ENCODE results near the gene ARHGAP40. TPM values are rescaled to one million over a fixed set of nuclear protein-coding genes. Genes with fewer than 3 reads are reported as not detected.

The ARHGAP40 gene
- total and polyA plus RNA-seq, 3 experiments from 2014 or later: not detected

DNA sequence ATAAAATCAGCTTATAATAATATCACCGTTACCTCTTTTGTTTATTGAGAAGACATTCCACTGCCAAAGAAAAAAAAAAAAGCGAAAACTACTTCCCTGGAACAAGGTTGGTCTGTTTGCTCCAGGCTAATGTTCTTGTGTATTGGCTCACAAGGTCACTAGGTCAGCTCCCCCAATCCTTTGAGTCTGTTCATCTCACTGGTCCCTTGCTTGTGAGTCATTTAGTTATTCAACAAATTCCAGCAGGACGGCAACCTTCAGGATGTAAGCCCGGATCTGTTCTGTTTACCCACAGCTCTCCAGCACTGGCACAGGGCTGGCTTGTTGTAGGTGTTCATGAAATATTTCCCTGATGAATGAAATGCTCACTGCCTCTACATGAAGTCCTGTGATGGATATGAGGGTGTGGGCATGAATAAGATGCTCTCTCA is 3.3 kb downstream of the ARHGAP40 start:
- Mint-ChIP-seq H3K27ac (peak overlapping the region in 1 of 8 donors; percentile 49), H3K4me1 (peaks cover 6 to 13% (median 7%) of the 10 kb centered on the region in 3 donors), H3K9me3 (peaks cover 0 to 3% (median 0%) of the 10 kb centered on the region in 5 donors), H3K36me3 (no peaks in the 10 kb centered on the region), H3K4me3 (no peak overlapping the region), H3K27me3 (peaks cover 45 to 75% of the 10 kb centered on the region in 2 donors)
- DNase-seq: no peak
- ChIA-PET CTCF (no interaction called here), POLR2A (no interaction called here)
- no peak overlapping the region for H3K4me3 ChIP-seq (ENCODE audit: low read length)
- no peaks in the 10 kb centered on the region for H3K9me3 ChIP-seq (ENCODE audit: low read length)
- H3K27me3 ChIP-seq (ENCODE audit: insufficient read depth, low read length, poor library complexity, severe bottlenecking): peaks cover 20% of the 10 kb centered on the region
- no peak overlapping the region for H3K27ac ChIP-seq (ENCODE audit: low read depth, low read length)
- no peaks in the 10 kb centered on the region for H3K36me3 ChIP-seq (ENCODE audit: insufficient read depth, low read length)
- no peaks in the 10 kb centered on the region for H3K4me1 ChIP-seq (ENCODE audit: insufficient read depth, low read length)

DNA sequence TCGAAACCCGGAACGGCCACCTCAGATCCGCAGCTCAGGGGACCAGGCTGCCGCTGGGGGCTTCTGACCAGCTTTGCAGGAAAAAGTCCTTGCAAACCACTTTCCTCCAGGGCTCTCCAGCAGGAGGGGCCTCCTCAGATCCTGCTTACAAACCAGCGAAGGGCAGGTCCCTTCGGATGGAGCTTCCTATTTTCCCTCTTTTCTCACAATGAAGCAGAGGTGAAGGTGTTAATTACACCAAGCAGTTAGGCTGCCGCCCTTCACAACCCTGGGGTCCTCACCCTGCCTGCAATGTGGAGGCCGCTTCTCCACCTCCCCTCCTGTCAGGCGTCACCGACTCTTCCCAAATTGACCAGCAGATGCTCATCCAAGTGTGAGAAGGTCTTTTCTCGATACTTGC is 5.7 kb downstream of the ARHGAP40 start:
- Mint-ChIP-seq H3K27ac (no peak overlapping the region), H3K36me3 (no peaks in the 10 kb centered on the region), H3K4me3 (no peak overlapping the region), H3K4me1 (peaks cover 0 to 2% (median 1%) of the 10 kb centered on the region in 3 donors), H3K27me3 (peaks cover 33 to 57% of the 10 kb centered on the region in 2 donors), H3K9me3 (peaks cover 0 to 2% (median 0%) of the 10 kb centered on the region in 5 donors)
- Histone ChIP-seq H3K4me1 (ENCODE audit: insufficient read depth, low read length) (no peaks in the 10 kb centered on the region), H3K9me3 (ENCODE audit: low read length) (no peaks in the 10 kb centered on the region), H3K27me3 (ENCODE audit: insufficient read depth, low read length, poor library complexity, severe bottlenecking) (peaks cover 17% of the 10 kb centered on the region), H3K36me3 (ENCODE audit: insufficient read depth, low read length) (no peaks in the 10 kb centered on the region), H3K4me3 (ENCODE audit: low read length) (no peak overlapping the region), H3K27ac (ENCODE audit: low read depth, low read length) (no peak overlapping the region)
- CTCF ChIA-PET: no interaction called here
- POLR2A ChIA-PET: no interaction called here
- no peak for DNase-seq

DNA sequence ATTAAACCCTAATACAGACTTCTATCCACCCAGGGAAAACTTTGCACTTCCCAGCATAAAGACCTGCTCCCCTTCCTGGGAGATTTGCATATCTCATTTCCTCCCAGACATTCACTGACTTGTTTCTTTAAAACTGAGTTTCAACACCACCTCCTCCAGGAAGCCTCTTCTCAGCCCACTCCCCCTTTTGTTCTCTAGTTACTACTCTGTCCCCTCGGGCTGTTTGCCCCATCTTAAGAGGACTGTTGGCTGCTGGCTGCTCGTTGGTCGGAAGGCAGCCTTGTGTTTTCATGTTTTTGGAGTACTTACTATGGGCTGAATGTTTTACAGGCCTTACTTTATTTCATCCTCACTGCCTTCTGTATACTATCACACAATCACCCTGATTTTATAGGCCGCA is 6.6 kb downstream of the ARHGAP40 start:
- no peak for DNase-seq
- no peak overlapping the region for H3K27ac Mint-ChIP-seq
- Histone ChIP-seq H3K27me3 (ENCODE audit: insufficient read depth, low read length, poor library complexity, severe bottlenecking) (peaks cover 17% of the 10 kb centered on the region), H3K4me1 (ENCODE audit: insufficient read depth, low read length) (no peaks in the 10 kb centered on the region), H3K9me3 (ENCODE audit: low read length) (no peaks in the 10 kb centered on the region), H3K27ac (ENCODE audit: low read depth, low read length) (no peak overlapping the region), H3K36me3 (ENCODE audit: insufficient read depth, low read length) (no peaks in the 10 kb centered on the region), H3K4me3 (ENCODE audit: low read length) (no peak overlapping the region)
- H3K27me3 Mint-ChIP-seq: peaks cover 34 to 54% of the 10 kb centered on the region in 2 donors
- ChIA-PET CTCF (no interaction called here), POLR2A (no interaction called here)
- no peak overlapping the region for H3K4me3 Mint-ChIP-seq
- H3K36me3 Mint-ChIP-seq: no peaks in the 10 kb centered on the region
- peaks cover 0 to 2% (median 0%) of the 10 kb centered on the region in 5 donors for H3K9me3 Mint-ChIP-seq
- H3K4me1 Mint-ChIP-seq: no peaks in the 10 kb centered on the region

DNA sequence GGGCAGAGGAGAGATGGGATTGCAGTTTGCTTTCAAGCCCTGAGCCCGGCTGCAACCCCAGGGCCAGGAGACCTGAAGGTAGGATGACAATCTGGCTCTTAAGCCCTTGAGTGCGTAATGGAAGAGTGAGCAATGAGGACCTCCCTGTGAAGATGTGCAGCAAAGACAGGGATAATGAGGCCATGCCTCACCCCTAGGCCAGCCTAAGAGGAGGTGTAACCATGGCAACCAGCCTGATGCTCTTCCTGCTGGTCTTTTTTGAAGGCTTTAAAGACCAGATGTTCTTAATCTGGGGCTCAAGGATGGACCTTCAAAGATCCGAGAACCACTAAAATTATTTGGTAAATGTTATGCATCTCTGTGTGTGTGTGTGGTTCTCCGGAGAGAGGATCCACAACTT is 8.2 kb downstream of the ARHGAP40 start:
- Mint-ChIP-seq H3K9me3 (peaks cover 0 to 2% (median 0%) of the 10 kb centered on the region in 5 donors), H3K36me3 (no peaks in the 10 kb centered on the region), H3K27me3 (peaks cover 25 to 51% of the 10 kb centered on the region in 2 donors), H3K4me3 (no peak overlapping the region), H3K27ac (no peak overlapping the region), H3K4me1 (no peaks in the 10 kb centered on the region)
- Histone ChIP-seq H3K36me3 (ENCODE audit: insufficient read depth, low read length) (no peaks in the 10 kb centered on the region), H3K4me1 (ENCODE audit: insufficient read depth, low read length) (no peaks in the 10 kb centered on the region), H3K27ac (ENCODE audit: low read depth, low read length) (no peak overlapping the region), H3K9me3 (ENCODE audit: low read length) (no peaks in the 10 kb centered on the region), H3K4me3 (ENCODE audit: low read length) (no peak overlapping the region), H3K27me3 (ENCODE audit: insufficient read depth, low read length, poor library complexity, severe bottlenecking) (peaks cover 10% of the 10 kb centered on the region)
- POLR2A ChIA-PET: no interaction called here
- DNase-seq: no peak
- CTCF ChIA-PET: no interaction called here

DNA sequence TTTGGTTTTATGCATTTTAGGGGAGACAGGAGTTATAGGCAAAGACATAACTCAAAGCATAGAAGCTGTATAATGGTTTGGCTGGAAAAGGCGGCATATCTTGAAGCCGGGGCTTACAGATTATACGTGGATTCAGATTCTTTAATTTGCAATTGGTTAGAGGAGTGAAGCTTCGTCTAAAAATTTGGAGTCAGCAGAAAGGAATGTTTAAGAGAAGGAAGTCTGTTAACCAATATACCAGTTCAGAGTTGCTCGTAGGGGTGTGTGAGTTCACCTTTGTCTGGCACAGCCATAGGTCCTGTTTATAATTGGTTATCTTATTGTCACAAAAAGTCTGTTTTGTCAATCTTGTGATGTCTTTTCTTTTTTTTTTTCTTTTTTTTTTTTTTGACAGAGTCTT is 8.9 kb downstream of the ARHGAP40 start:
- H3K27ac Mint-ChIP-seq: no peak overlapping the region
- no peaks in the 10 kb centered on the region for H3K9me3 Mint-ChIP-seq
- H3K4me3 ChIP-seq (ENCODE audit: low read length): no peak overlapping the region
- H3K4me1 Mint-ChIP-seq: no peaks in the 10 kb centered on the region
- H3K4me3 Mint-ChIP-seq: no peak overlapping the region
- ChIA-PET POLR2A (no interaction called here), CTCF (no interaction called here)
- no peak for DNase-seq
- no peaks in the 10 kb centered on the region for H3K36me3 Mint-ChIP-seq
- H3K27me3 ChIP-seq (ENCODE audit: insufficient read depth, low read length, poor library complexity, severe bottlenecking): peaks cover 4% of the 10 kb centered on the region
- peaks cover 18 to 50% of the 10 kb centered on the region in 2 donors for H3K27me3 Mint-ChIP-seq
- no peaks in the 10 kb centered on the region for H3K9me3 ChIP-seq (ENCODE audit: low read length)
- H3K36me3 ChIP-seq (ENCODE audit: insufficient read depth, low read length): no peaks in the 10 kb centered on the region
- H3K4me1 ChIP-seq (ENCODE audit: insufficient read depth, low read length): no peaks in the 10 kb centered on the region
- no peak overlapping the region for H3K27ac ChIP-seq (ENCODE audit: low read depth, low read length)

DNA sequence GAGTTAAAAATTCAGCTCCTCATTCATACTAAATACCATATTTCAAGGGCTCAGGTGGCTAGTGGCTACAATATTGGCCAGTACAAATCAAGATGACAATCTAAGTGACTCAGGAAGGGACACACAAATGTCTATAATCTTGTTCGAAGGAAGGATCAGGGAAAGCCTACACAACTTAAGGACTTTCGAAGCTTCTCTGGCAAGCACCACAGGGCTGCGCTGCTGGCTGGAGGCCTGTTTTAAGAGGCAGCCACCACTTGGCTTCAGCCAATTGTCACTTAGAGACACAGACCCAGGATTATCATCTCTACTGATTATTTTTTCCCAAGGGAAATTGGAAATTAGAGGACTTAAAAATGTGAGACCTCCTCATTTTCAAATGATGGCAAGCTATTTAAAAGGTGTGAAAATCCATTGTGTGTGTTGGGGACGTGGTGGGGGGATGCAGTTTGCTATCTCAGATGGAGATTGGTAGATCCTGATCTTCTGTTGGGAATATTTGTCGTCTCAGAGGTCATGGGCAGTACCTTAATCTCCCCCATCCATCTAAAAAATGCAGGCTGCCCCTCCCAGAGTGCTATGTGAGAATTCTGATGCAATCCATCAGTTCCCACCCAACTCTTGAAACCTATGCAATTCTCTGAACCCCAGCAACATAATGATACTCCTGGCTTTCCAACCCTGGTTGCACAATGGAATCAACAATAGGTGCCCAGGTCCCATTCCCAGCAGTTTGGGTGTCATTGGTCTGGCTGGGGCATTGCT is 11.3 kb downstream of the ARHGAP40 start:
- no peaks in the 10 kb centered on the region for H3K4me1 Mint-ChIP-seq
- no peak overlapping the region for H3K27ac ChIP-seq (ENCODE audit: low read depth, low read length)
- no peaks in the 10 kb centered on the region for H3K9me3 Mint-ChIP-seq
- no peak overlapping the region for H3K4me3 ChIP-seq (ENCODE audit: low read length)
- POLR2A ChIA-PET: interaction anchor here (0.7 kb wide), 1 partner anchor 85 kb away, joined by 3 read pairs; no protein-coding TSS in a partner anchor
- peaks cover 19 to 51% of the 10 kb centered on the region in 2 donors for H3K27me3 Mint-ChIP-seq
- H3K4me1 ChIP-seq (ENCODE audit: insufficient read depth, low read length): no peaks in the 10 kb centered on the region
- no peak for DNase-seq
- H3K27ac Mint-ChIP-seq: no peak overlapping the region
- CTCF ChIA-PET: no interaction called here
- no peaks in the 10 kb centered on the region for H3K9me3 ChIP-seq (ENCODE audit: low read length)
- H3K4me3 Mint-ChIP-seq: no peak overlapping the region
- H3K27me3 ChIP-seq (ENCODE audit: insufficient read depth, low read length, poor library complexity, severe bottlenecking): no peaks in the 10 kb centered on the region
- no peaks in the 10 kb centered on the region for H3K36me3 ChIP-seq (ENCODE audit: insufficient read depth, low read length)
- H3K36me3 Mint-ChIP-seq: no peaks in the 10 kb centered on the region

DNA sequence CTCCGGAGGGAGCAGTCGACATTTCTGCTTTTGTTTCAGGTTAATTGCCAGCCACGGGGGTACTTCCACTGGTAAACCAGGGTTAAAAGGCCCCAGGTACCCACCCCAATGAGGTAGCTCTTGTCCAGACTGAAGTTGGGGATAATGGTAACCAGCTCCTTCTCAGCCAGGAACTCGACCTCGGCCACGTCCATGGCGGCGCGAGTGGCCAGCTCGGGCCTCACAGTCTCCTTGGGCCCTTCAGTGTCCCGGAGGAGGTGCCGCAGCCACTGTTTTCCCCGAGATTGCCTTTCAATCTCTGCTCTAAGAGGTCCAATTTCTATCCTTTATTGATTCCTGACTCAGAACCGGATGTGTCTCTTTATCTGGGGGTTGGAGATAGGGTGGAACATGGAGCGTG is 13.7 kb downstream of the ARHGAP40 start:
- POLR2A ChIA-PET: no interaction called here
- H3K9me3 Mint-ChIP-seq: no peaks in the 10 kb centered on the region

DNA sequence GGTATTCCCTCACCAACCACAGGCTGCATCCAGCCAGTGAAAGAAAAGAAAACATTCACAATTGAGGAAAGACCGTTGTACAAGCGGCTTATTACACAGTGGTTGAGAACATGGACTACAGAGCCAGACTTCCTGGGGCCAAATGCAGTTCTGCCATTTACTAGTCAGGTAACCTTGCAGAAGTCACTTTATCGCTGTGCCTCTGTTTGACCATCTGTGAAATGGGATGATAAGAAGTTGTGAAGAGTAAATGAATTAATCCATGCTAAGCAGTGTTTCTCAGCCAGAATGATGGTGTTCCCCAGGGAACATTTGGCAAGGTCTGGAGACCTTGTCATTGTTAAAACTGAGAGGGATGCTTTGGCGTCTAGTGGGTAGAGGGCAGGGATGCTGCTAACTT is 14.8 kb downstream of the ARHGAP40 start:
- H3K36me3 ChIP-seq (ENCODE audit: insufficient read depth, low read length): no peaks in the 10 kb centered on the region
- H3K9me3 ChIP-seq (ENCODE audit: low read length): no peaks in the 10 kb centered on the region
- no peak overlapping the region for H3K4me3 ChIP-seq (ENCODE audit: low read length)
- no peaks in the 10 kb centered on the region for H3K4me1 ChIP-seq (ENCODE audit: insufficient read depth, low read length)
- no peak for DNase-seq
- Mint-ChIP-seq H3K4me3 (no peak overlapping the region), H3K27me3 (peaks cover 23 to 52% of the 10 kb centered on the region in 2 donors), H3K27ac (no peak overlapping the region), H3K9me3 (no peaks in the 10 kb centered on the region), H3K4me1 (no peaks in the 10 kb centered on the region), H3K36me3 (no peaks in the 10 kb centered on the region)
- peaks cover 7% of the 10 kb centered on the region for H3K27me3 ChIP-seq (ENCODE audit: insufficient read depth, low read length, poor library complexity, severe bottlenecking)
- CTCF ChIA-PET: no interaction called here
- POLR2A ChIA-PET: no interaction called here
- no peak overlapping the region for H3K27ac ChIP-seq (ENCODE audit: low read depth, low read length)

More for the DNA sequence above, 13.7 kb downstream of the ARHGAP40 start:
- no peak overlapping the region for H3K4me3 ChIP-seq (ENCODE audit: low read length)
- DNase-seq: no peak
- Mint-ChIP-seq H3K27ac (no peak overlapping the region), H3K27me3 (peaks cover 26 to 53% of the 10 kb centered on the region in 2 donors), H3K4me3 (no peak overlapping the region), H3K4me1 (no peaks in the 10 kb centered on the region), H3K36me3 (no peaks in the 10 kb centered on the region)
- H3K36me3 ChIP-seq (ENCODE audit: insufficient read depth, low read length): no peaks in the 10 kb centered on the region
- peaks cover 7% of the 10 kb centered on the region for H3K27me3 ChIP-seq (ENCODE audit: insufficient read depth, low read length, poor library complexity, severe bottlenecking)
- no peaks in the 10 kb centered on the region for H3K4me1 ChIP-seq (ENCODE audit: insufficient read depth, low read length)
- H3K9me3 ChIP-seq (ENCODE audit: low read length): no peaks in the 10 kb centered on the region
- CTCF ChIA-PET: no interaction called here
- H3K27ac ChIP-seq (ENCODE audit: low read depth, low read length): no peak overlapping the region

All from CD8-positive, alpha-beta memory T cell (primary cell).